GM10847 (cell line): ENCODE data around the gene TMEM176B.

Experiments used
- POLR2A ChIP-seq: IDR thresholded peaks from 2 replicates; pipeline ENCODE4 v1.6.1; 2011; ENCODE audit not compliant: insufficient read length; ENCODE audit errors: extremely low read depth

TMEM176B gene

GRCh38 chr7:150784120-150784736, 15.9 kb downstream of the TMEM176B start:
- no peak for TF ChIP-seq POLR2A

- no peak for TF ChIP-seq POLR2A
Observed at GRCh38 chr7:150781961-150782360, 18.2 kb downstream of the TMEM176B start.

- TF ChIP-seq POLR2A, result no peak
Observed at GRCh38 chr7:150781103-150781502, 19.1 kb downstream of the TMEM176B start.

GRCh38 chr7:150780292-150780691, 19.9 kb downstream of the TMEM176B start:
- no peak for TF ChIP-seq POLR2A

GRCh38 chr7:150778738-150779301, 21.3 kb downstream of the TMEM176B start:
- TF ChIP-seq POLR2A, result no peak

GRCh38 chr7:150778014-150778737, 22.0 kb downstream of the TMEM176B start:
- TF ChIP-seq POLR2A, result no peak

GRCh38 chr7:150769768-150770167, 30.4 kb downstream of the TMEM176B start:
- no peak for TF ChIP-seq POLR2A

GRCh38 chr7:150766334-150766709, 33.8 kb downstream of the TMEM176B start:
- TF ChIP-seq POLR2A, result no peak

- no peak for TF ChIP-seq POLR2A
Observed at GRCh38 chr7:150759479-150759878, 40.7 kb downstream of the TMEM176B start.

GRCh38 chr7:150756858-150757257, 43.3 kb downstream of the TMEM176B start:
- TF ChIP-seq POLR2A, result no peak

GRCh38 chr7:150756166-150756565, 44.0 kb downstream of the TMEM176B start:
- no peak for TF ChIP-seq POLR2A

- TF ChIP-seq POLR2A, result no peak
Observed at GRCh38 chr7:150755473-150756099, 44.6 kb downstream of the TMEM176B start.

GRCh38 chr7:150754951-150755350, 45.2 kb downstream of the TMEM176B start:
- no peak for TF ChIP-seq POLR2A

- TF ChIP-seq POLR2A, result no peak
Observed at GRCh38 chr7:150753826-150754603, 46.1 kb downstream of the TMEM176B start.

GRCh38 chr7:150753239-150753638, 46.9 kb downstream of the TMEM176B start:
- TF ChIP-seq POLR2A, result no peak
